IMR-90 (cell line): ENCODE data around the gene ATG9B. TPM values are rescaled to one million over a fixed set of nuclear protein-coding genes. Genes with fewer than 3 reads are reported as not detected.

Experiments used
- ATAC-seq: fragments of 200-7000 bp; cut with Tn5 transposase; 2 replicates; pipeline ENCODE4 v1.9.1; 2020; ENCODE audit warnings: low read depth, mild to moderate bottlenecking, moderate library complexity
- BruUV-seq: library from RNA; stranded (reverse); fragments of 400-500 nt; replicated peaks from 2 replicates; lab custom pipeline; 2021; lab: Mats Ljungman, UMichigan
- CTCF ChIA-PET: fragments of 300-600 bp; formaldehyde crosslinking; extraction: SDS; loops from one replicate; lab custom pipeline; 2021; ENCODE audit warnings: antibody characterized with exemption; lab: Yijun Ruan, JAX
- POLR2A ChIA-PET: fragments of 300-600 bp; sonication (Branson Sonifier 250); formaldehyde crosslinking; loops from one replicate; lab custom pipeline; 2022; ENCODE audit warnings: antibody characterized with exemption; ENCODE audit not compliant: unreplicated experiment; lab: Charles Lee
- DNase-seq: peaks from one replicate; pipeline ENCODE4 v3.0.0; 2013
- H2AFZ ChIP-seq: replicated peaks from 2 replicates; pipeline ENCODE3; 2013; ENCODE audit warnings: low read length, mild to moderate bottlenecking; ENCODE audit not compliant: poor library complexity
- H2AK5ac ChIP-seq: 2 replicates; pipeline ENCODE4 v1.6.1; 2013; ENCODE audit warnings: low read depth, low read length, inconsistent platforms
- H2AK9ac ChIP-seq: replicated peaks from 2 replicates; pipeline ENCODE3; 2013; ENCODE audit warnings: mild to moderate bottlenecking, low read depth, low read length, moderate library complexity; ENCODE audit not compliant: poor library complexity
- H2BK120ac ChIP-seq: 2 replicates; pipeline ENCODE4 v1.6.1; 2013; ENCODE audit warnings: low read depth, low read length, inconsistent platforms
- H2BK15ac ChIP-seq: 3 replicates; pipeline ENCODE4 v1.6.1; 2013; ENCODE audit warnings: low read depth, low read length, inconsistent platforms
- H2BK20ac ChIP-seq: 2 replicates; pipeline ENCODE4 v1.6.1; 2013; ENCODE audit warnings: low read depth, mild to moderate bottlenecking, inconsistent platforms, low read length, moderate library complexity
- H2BK5ac ChIP-seq: 2 replicates; pipeline ENCODE4 v1.6.1; 2013; ENCODE audit warnings: mild to moderate bottlenecking, low read depth, low read length, inconsistent platforms; ENCODE audit not compliant: poor library complexity, severe bottlenecking
- H3K14ac ChIP-seq: replicated peaks from 2 replicates; pipeline ENCODE4 v1.6.1; 2013; ENCODE audit warnings: low read depth, low read length, inconsistent platforms
- H3K18ac ChIP-seq: 2 replicates; pipeline ENCODE4 v1.6.1; 2013; ENCODE audit warnings: low read depth, low read length, control low read depth
- H3K23ac ChIP-seq: 2 replicates; pipeline ENCODE4 v1.6.1; 2013; ENCODE audit warnings: low read depth, low read length, inconsistent platforms
- H3K27ac ChIP-seq: 2 replicates; pipeline ENCODE4 v1.5.1; 2013; ENCODE audit warnings: mild to moderate bottlenecking, control low read depth, low read length; ENCODE audit not compliant: insufficient read depth
- H3K27me3 ChIP-seq: 2 replicates; pipeline ENCODE4 v1.6.1; 2013; ENCODE audit warnings: low read length; ENCODE audit not compliant: control insufficient read depth, insufficient read depth
- H3K36me3 ChIP-seq: 2 replicates; pipeline ENCODE4 v1.6.1; 2013; ENCODE audit warnings: low read length, mixed read lengths; ENCODE audit not compliant: control insufficient read depth, insufficient read depth
- H3K4ac ChIP-seq: 2 replicates; pipeline ENCODE4 v1.6.1; 2013; ENCODE audit warnings: low read depth, low read length, inconsistent platforms
- H3K4me1 ChIP-seq: 2 replicates; pipeline ENCODE4 v1.6.1; 2013; ENCODE audit warnings: low read length, mixed read lengths; ENCODE audit not compliant: control insufficient read depth, insufficient read depth
- H3K4me2 ChIP-seq: 2 replicates; pipeline ENCODE4 v1.6.1; 2013; ENCODE audit warnings: low read depth, mild to moderate bottlenecking, control low read depth, low read length, moderate library complexity
- H3K4me3 ChIP-seq: 2 replicates; pipeline ENCODE4 v1.5.1; 2013; ENCODE audit warnings: low read depth, mild to moderate bottlenecking, control low read depth, low read length, moderate library complexity; ENCODE audit not compliant: insufficient read depth
- H3K56ac ChIP-seq: 2 replicates; pipeline ENCODE4 v1.6.1; 2013; ENCODE audit warnings: low read length, inconsistent platforms; ENCODE audit not compliant: insufficient read depth; ENCODE audit errors: extremely low read depth
- H3K79me1 ChIP-seq, 2 experiments: 2 replicates each; pipeline ENCODE4 v1.6.1; 2013; ENCODE audit warnings: low read length in 2 of 2, inconsistent platforms in 1 of 2, low read depth in 1 of 2
- H3K9ac ChIP-seq: 2 replicates; pipeline ENCODE4 v1.6.1; 2013; ENCODE audit warnings: low read depth, low read length, control low read depth
- H3K9me1 ChIP-seq: 2 replicates; pipeline ENCODE4 v1.6.1; 2013; ENCODE audit warnings: low read length, inconsistent platforms; ENCODE audit not compliant: insufficient read depth
- H3K9me3 ChIP-seq: 2 replicates; pipeline ENCODE4 v1.6.1; 2013; ENCODE audit warnings: low read length; ENCODE audit not compliant: control insufficient read depth, insufficient read depth
- H4K20me1 ChIP-seq: 2 replicates; pipeline ENCODE4 v1.6.1; 2013; ENCODE audit warnings: low read length, inconsistent platforms; ENCODE audit not compliant: insufficient read depth
- H4K5ac ChIP-seq: 2 replicates; pipeline ENCODE4 v1.6.1; 2013; ENCODE audit warnings: mild to moderate bottlenecking, low read depth, low read length, control low read depth
- H4K8ac ChIP-seq, 2 experiments: 2 replicates each; pipeline ENCODE4 v1.6.1; 2013; ENCODE audit warnings: low read depth in 2 of 2, low read length in 2 of 2, control low read depth in 1 of 2, inconsistent platforms in 1 of 2
- H4K91ac ChIP-seq: 2 replicates; pipeline ENCODE4 v1.6.1; 2013; ENCODE audit warnings: low read depth, low read length, inconsistent platforms; ENCODE audit not compliant: insufficient read depth
- CHD1 ChIP-seq: IDR thresholded peaks from 2 replicates; pipeline ENCODE4 v1.6.1; 2012; ENCODE audit warnings: low read depth, low read length, improper control_type of control experiment
- FOS ChIP-seq: fragments of 150-350 bp; IDR thresholded peaks from 2 replicates; pipeline ENCODE4 v1.6.1; 2016; ENCODE audit warnings: low read depth, low read length
- MAZ ChIP-seq: IDR thresholded peaks from 2 replicates; pipeline ENCODE4 v1.6.1; 2012; ENCODE audit warnings: low read depth, mild to moderate bottlenecking, low read length, improper control_type of control experiment, moderate library complexity, borderline replicate concordance
- POLR2A ChIP-seq: IDR thresholded peaks from 2 replicates; pipeline ENCODE4 v1.6.1; 2012; ENCODE audit warnings: mild to moderate bottlenecking, low read depth, low read length
- SMC3 ChIP-seq: fragments of 150-350 bp; IDR thresholded peaks from 2 replicates; pipeline ENCODE4 v1.6.1; 2016; ENCODE audit warnings: low read depth, mild to moderate bottlenecking, antibody characterized with exemption, low read length, moderate library complexity
- WGBS, 2 experiments: methylation state at CpG; one replicate each; pipeline versions ENCODE4 v1.1.5 to v1.1.7; 2013; ENCODE audit warnings: missing lambda C conversion rate in 2 of 2; ENCODE audit not compliant: insufficient read length in 1 of 2; ENCODE audit errors: extremely low coverage in 2 of 2; 5-methylcytosine and 5-hydroxymethylcytosine counted together
- dilution Hi-C: fragments of 300-500 bp; cut with HindIII; formaldehyde crosslinking; loops from one replicate; pipeline ENCODE4 v1.14.3; 2018; ENCODE audit warnings: low sequenced_read_pairs; ENCODE audit not compliant: unreplicated experiment
- in situ Hi-C: fragments of 300-500 bp; cut with MboI; formaldehyde crosslinking; loops from 3 replicates; pipeline ENCODE4 v1.14.3; 2019; ENCODE audit warnings: low sequenced_read_pairs, inconsistent platforms, mixed read lengths
- intact Hi-C: fragments of 100-400 bp; cut with micrococcal nuclease; formaldehyde crosslinking; loops from 2 replicates; pipeline ENCODE4 v1.10.0; 2022
- polyA plus RNA-seq, 3 experiments: library from polyadenylated mRNA; depleted of rRNA; stranded (reverse); fragments of >200 nt; gene quantifications; 2 replicates each; pipeline ENCODE4 v1.2.3, GENCODE V29; 2012; ENCODE audit warnings: low replicate concordance in 1 of 3
- total RNA-seq: library from RNA; depleted of rRNA; stranded (reverse); fragments of >200 nt; gene quantifications from 2 replicates; pipeline ENCODE4 v1.2.3, GENCODE V29; 2012

Gene ATG9B
- total and polyA plus RNA-seq, 2 of the 4 experiments (the other 2 are of a cell fraction) = 0.18 to 0.91 TPM

DNA sequence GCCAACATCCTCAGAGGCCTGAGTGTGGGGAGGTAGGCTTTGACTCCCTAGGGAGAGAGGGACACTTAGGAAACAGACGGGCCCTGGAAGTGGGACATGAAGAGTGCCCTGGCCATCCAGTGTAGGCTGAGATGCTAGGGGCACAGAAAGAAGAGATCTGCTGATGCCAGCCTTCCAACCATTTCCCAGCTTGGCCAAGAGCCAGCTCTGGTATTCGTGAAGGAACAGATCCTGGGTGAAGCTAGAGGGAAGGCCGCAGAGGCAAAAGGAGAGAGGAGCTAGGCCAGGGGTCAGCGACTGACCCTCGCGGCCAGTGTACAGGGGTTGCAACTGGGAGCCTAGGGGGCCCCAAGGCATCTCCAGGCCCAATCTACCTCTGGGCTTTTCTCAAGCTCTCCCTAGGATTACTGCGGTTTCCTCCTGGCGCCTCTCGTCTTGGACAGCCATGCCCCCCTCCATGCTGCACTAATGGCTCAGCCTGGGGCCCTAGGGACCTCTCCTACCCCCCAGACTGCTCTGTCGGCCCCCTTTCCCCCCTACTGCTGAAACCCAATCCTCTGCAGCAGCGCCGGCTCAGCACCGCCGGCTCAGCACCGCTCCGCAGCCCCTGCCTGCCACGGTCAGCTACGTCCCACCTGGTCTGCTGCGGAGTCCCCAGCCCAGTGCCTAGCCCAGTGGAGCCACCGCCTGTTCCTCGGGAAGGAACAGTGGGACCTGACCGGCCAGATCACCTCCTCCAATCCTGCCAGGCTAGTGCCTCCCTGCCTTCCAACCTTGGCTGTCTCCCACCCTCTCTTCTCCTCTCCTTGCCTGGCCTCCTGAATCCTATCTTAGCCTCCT, 23.9 kb upstream of the ATG9B start, which contains the start of gene ASIC3:
TSS of gene ASIC3 (plus strand) at position 556 of the 840 bp plus-strand sequence. CDS start 355 bp downstream, outside the sequence.
- H2AK5ac ChIP-seq = no peak within 1 kb of the TSS
- H2AFZ ChIP-seq = no peak within 1 kb of the TSS
- H3K9me3 ChIP-seq = no peaks in the 10 kb centered on the region
- H3K14ac ChIP-seq = no peak within 1 kb of the TSS
- H3K56ac ChIP-seq = no peak within 1 kb of the TSS
- intact Hi-C loops (no loop called here), dilution Hi-C loops (no loop called here), in situ Hi-C loops (no loop called here)
- H2BK120ac ChIP-seq = no peak within 1 kb of the TSS
- no peak within 1 kb of the TSS for H4K8ac ChIP-seq
- BruUV-seq = no TSS peak
- peaks cover 11% of the 10 kb centered on the region; the same call in 1 of the 2 replicates for H3K4me1 ChIP-seq
- no peak within 1 kb of the TSS for H3K4ac ChIP-seq
- H3K36me3 ChIP-seq = peaks cover 5% of the 10 kb centered on the region; the same call in 1 of the 2 replicates
- H4K5ac ChIP-seq = no peak within 1 kb of the TSS
- no peak within 1 kb of the TSS for H4K91ac ChIP-seq
- H3K27ac ChIP-seq = no peak within 1 kb of the TSS
- H3K4me2 ChIP-seq = peak within 1 kb of the TSS; percentile 13; the same call in 1 of the 2 replicates
- H2BK20ac ChIP-seq = no peak within 1 kb of the TSS
- no peak within 1 kb of the TSS for H3K9ac ChIP-seq
- H2AK9ac ChIP-seq = no peak within 1 kb of the TSS
- no peak for ATAC-seq
- H2BK5ac ChIP-seq = no peak within 1 kb of the TSS
- H3K23ac ChIP-seq = no peak within 1 kb of the TSS
- TF ChIP-seq SMC3 (no peak), FOS (no peak), MAZ (no peak), POLR2A (no peak), CHD1 (no peak)
- DNase-seq = no peak
- H3K4me3 ChIP-seq = no peak within 1 kb of the TSS
- no peaks in the 10 kb centered on the region for H3K79me1 ChIP-seq
- H4K20me1 ChIP-seq = peaks cover 18% of the 10 kb centered on the region
- H3K18ac ChIP-seq = no peak within 1 kb of the TSS
- no peaks in the 10 kb centered on the region; the same call in 1 of the 2 replicates for H3K27me3 ChIP-seq
- peaks cover 6% of the 10 kb centered on the region; the same call in 1 of the 2 replicates for H3K9me1 ChIP-seq
- H2BK15ac ChIP-seq = no peak within 1 kb of the TSS
- WGBS, 2 experiments = 82% methylated on average over 14 of the region's 22 CpGs; no CpG with 5 or more reads in 1 of the 2 experiments
- CTCF ChIA-PET = no interaction called here
- POLR2A ChIA-PET = no interaction called here
